GM21515 (cell line): ENCODE results near the gene EVA1A.

Experiments
- ATAC-seq: cut with Tn5 transposase; IDR thresholded peaks from one replicate; pipeline ENCODE4 v1.9.1; 2021; ENCODE audit not compliant: unreplicated experiment

EVA1A gene

GRCh38 chr2:75543446-75543845 is 17.3 kb downstream of the EVA1A start:
- no peak for ATAC-seq

DNA sequence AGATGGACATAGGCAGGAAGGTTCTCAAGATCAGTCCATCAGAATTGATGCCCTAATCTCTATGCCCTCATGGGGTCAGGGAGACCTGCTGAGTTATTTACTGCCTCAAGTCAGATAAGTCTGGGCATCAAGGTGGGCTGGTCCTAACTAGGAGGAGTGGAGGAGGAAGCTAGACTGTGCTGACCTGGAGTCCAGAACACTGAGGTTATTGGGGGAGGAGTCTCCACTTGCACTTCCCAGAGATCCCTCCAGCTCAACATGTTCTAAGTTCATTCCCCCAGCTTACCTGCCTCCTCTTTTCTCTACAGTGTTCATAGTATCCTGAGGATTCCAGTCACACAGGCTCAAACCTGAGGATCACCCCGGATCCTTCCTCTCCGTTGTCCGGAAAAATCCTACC is 19.3 kb downstream of the EVA1A start:
- no peak for ATAC-seq

- no peak for ATAC-seq
Measured at GRCh38 chr2:75540994-75541393, 19.7 kb downstream of the EVA1A start.

GRCh38 chr2:75539955-75540716 is 20.6 kb downstream of the EVA1A start:
- ATAC-seq = no peak

- ATAC-seq = no peak
Measured at GRCh38 chr2:75538521-75539490, 21.9 kb downstream of the EVA1A start.

- ATAC-seq = no peak
Measured at GRCh38 chr2:75537658-75538057, 23.1 kb downstream of the EVA1A start.

DNA sequence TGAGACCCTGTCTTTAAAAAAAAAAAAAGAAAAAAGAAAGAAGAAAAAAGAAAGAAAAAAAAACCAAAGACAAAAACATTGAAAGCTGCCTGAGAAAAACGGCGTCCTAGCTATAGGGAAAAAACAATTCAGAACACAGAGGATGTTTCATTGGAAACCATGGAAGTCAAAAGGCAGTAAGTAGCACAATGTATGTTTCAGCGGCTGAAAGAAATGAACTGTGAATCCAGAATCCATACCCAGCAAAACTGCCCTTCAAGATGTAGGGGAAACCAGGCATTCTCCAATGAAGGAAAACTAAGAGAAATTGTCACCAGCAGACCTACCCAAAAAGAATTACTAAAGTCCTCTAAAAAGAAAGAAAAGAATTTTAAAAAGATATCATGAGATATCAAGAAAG is 27.6 kb downstream of the EVA1A start:
- no peak for ATAC-seq

- ATAC-seq = no peak
Measured at GRCh38 chr2:75532488-75532887, 28.3 kb downstream of the EVA1A start.

GRCh38 chr2:75528221-75528977 is 32.3 kb downstream of the EVA1A start:
- ATAC-seq = no peak

- ATAC-seq = no peak
Measured at GRCh38 chr2:75527676-75528075, 33.1 kb downstream of the EVA1A start.

GRCh38 chr2:75526842-75527241 is 33.9 kb downstream of the EVA1A start:
- ATAC-seq = no peak

DNA sequence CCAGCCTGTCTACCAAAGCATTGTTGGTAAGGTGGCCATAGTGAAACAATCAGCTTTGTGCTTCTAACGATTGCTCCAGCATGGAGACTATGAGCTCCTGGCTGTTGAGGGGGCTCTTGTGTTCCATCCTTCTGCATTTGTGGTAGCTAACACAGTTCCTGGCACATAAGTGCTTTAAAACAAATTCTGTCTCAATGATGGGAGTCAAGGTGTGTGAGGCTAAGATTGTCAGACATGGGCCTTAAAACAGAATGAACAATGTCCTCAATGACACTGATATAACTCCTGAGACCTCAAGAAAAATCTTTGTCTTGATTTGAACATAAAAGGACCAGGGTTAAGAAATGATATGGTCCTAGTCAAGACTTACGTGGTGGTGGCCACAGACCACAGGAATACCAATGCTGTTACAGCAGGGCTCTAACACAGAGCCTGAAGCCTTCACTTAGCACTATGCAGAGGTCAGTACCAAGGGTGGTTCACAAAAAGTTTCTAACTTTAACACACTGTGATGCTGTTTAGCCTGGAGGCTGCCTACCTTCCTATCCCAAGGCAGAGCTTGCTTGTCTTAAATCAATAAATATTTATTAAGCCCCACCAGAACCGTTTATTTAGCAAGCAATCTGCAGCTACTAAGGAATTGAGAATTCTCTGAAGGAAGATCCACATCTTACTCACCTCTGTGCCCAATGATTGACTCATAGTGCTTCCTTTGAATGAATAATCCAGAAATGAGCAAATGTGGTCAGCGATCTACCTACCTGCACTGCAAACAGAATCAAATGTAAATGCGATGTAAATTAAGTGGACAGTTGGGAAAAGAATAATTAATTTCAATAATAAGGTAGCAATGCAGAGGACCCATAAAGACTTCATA is 35.1 kb downstream of the EVA1A start:
- ATAC-seq = no peak

DNA sequence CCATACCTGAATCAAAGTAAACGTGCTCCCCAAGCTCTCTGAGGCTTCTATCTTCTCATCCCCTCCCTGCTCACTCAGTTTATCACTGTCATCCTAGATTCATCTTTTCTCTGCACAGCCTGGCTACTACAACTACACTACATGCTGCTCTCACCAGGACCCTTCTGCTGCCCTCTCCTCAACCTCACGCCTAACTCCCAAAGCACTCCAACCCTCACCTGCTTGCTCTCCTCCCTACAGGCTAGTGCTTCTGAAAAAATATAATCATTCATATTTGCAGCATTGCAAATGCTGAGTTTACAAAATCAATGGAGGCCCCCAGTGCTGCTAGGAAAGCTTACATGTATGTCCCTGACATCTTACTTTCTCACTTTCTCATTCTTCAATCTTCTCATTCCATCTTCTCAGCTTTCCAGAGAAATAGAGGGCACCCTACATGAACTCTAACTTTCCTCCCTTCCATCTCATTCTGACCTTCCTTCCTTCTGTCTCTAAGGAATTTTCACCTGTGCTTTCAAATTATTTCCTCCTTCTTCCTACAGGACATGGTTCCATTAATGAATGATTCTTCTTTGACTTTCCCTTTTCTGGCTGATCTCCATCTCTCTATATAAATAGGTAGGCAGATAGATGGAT is 36.3 kb downstream of the EVA1A start:
- ATAC-seq = no peak

DNA sequence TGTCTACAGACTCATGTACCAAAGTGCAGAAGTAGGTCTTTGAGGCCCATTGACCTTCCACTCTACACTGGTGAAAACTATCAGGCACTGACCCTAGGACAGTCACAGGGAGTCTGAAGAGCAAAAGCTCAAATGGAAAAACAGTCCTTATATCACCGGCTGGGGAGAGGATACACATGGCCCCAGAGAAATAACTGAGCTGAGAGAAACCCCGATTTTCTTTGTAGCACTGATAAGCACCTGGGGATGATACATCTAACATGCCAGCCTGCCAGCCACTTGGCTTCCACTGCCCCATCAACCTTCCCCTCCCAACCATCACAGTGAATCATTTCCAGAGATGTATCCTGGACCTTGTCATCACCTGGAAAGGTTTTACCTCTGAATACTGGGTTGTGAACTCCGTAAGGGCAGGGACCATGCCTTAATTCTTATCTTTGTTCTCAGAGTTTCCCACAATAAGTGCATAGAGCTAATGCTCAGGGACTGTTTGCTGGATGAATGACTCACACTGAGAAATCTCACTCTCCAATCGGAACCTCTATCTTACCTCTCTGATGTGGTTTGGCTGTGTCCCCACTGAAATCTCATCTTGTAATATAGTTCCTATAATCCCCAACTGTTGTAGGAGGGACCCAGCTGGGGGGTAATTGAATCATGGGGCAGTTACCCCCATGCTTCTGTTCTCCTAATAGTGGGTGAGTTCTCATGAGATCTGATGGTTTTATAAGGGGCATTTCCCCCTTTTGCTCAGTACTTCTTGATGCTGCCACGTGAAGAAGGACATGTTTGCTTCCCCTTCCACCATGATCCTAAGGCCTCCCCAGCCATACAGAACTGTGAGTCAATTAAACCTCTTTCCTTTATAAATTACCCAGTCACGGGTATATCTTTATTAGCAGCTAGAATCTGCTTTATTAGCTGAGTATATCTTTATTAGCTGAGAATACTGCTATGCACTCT is 37.1 kb downstream of the EVA1A start:
- peak; percentile 76 for ATAC-seq

GRCh38 chr2:75522543-75523312 is 38.0 kb downstream of the EVA1A start:
- no peak for ATAC-seq

DNA sequence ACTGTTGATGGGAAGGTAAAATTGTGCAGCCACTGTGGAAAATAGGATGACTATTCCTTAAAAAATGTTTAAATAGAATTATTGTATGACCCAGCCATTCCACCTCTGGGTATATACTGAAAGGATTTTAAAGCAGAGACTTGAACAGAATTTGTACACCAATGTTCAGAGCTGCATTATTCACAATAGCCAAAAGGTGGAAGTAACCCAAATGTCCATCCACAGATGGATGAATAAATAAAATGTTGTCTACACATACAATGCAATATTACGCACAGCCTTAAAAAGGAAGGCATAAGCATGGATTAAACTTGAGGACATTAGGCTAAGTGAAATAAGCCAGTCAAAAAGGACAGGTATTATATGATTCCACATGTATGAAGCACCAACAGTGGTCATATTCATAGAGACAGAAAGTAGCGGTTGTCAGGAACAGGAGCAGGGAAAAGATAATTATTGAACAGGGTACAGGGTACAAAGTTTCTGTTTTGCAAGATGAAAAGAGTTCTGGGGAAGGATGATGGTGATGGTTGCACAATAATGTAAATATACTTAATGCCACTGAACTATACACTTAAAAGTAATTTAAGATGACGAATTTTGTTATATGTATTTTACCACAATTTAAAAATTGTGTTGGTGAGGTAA is 39.4 kb downstream of the EVA1A start:
- no peak for ATAC-seq

GRCh38 chr2:75519843-75520242 is 40.9 kb downstream of the EVA1A start:
- no peak for ATAC-seq
